ENCODE results near the gene ARHGEF7. TPM values are rescaled to one million over a fixed set of nuclear protein-coding genes. Genes with fewer than 3 reads are reported as not detected.
"Not testable (repeated sequence)": the region's sequence is repeated elsewhere in the genome, so short reads cannot be mapped to it uniquely, and the experiment has no call there.

Gene ARHGEF7
- total RNA-seq, 2 donors from 2014 or later, result 55.1 to 64.4 TPM

DNA sequence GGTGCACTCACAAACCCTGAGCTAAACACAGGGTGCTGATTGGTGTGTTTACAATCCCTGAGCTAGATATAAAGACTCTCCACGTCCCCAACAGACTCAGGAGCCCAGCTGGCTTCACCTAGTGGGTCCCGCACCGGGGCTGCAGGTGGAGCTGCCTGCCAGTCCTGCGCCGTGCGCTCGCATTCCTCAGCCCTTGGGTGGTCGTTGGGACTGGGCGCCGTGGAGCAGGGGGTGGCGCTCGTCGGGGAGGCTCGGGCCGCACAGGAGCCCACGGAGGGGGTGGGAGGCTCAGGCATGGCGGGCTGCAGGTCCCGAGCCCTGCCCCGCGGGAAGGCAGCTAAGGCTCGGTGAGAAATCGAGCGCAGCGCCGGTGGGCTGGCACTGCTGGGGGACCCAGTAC lies 31.4 kb upstream of the ARHGEF7 start:
- not testable (repeated sequence) for DNase-seq

GRCh38 chr13:111090169-111090568 lies 24.9 kb upstream of the ARHGEF7 start:
- Mint-ChIP-seq H3K36me3 (ENCODE audit: insufficient read depth in 2 of 2) (no peaks in the 10 kb centered on the region), H3K27ac (no peak overlapping the region), H3K9me3 (no peaks in the 10 kb centered on the region), H3K27me3 (ENCODE audit: low read depth) (peaks cover 29% of the 10 kb centered on the region), H3K4me1 (ENCODE audit: low read depth) (no peaks in the 10 kb centered on the region), H3K4me3 (no peak overlapping the region)
- DNase-seq (no peak), ATAC-seq (replicated peaks in 1 of 2) (no peak)

More for the DNA sequence above, 31.4 kb upstream of the ARHGEF7 start:
- not testable (repeated sequence) for H3K9me3 Mint-ChIP-seq; H3K4me3 Mint-ChIP-seq; H3K4me1 Mint-ChIP-seq (ENCODE audit: low read depth); H3K27me3 Mint-ChIP-seq (ENCODE audit: low read depth); ATAC-seq (replicated peaks in 1 of 2); H3K27ac Mint-ChIP-seq; H3K36me3 Mint-ChIP-seq (ENCODE audit: insufficient read depth in 2 of 2)

DNA sequence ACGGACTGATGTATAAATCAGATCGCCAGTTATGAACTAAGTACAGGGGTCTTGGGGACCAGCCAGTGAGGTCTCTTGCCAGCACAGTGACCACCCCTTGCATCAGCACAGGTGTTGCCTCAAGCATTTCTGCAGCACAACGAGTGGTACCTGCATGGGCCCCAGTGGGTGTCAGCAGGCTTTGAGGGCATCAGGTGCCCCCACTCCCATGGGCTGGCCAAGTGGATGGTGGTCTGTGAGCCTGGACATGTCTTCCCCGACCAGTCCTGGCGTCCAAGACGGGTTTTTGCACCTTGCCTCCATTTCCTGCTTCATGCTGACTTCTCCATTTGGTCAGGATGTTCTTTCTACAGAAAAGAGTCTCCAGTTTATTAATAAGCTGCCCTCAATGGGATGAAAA lies 22.4 kb upstream of the ARHGEF7 start:
- ATAC-seq (replicated peaks in 1 of 2) (no peak), DNase-seq (no peak)
- Mint-ChIP-seq H3K27me3 (ENCODE audit: low read depth) (peaks cover 49% of the 10 kb centered on the region), H3K9me3 (no peaks in the 10 kb centered on the region), H3K4me1 (ENCODE audit: low read depth) (no peaks in the 10 kb centered on the region), H3K36me3 (ENCODE audit: insufficient read depth in 2 of 2) (no peaks in the 10 kb centered on the region), H3K27ac (no peak overlapping the region), H3K4me3 (no peak overlapping the region)

DNA sequence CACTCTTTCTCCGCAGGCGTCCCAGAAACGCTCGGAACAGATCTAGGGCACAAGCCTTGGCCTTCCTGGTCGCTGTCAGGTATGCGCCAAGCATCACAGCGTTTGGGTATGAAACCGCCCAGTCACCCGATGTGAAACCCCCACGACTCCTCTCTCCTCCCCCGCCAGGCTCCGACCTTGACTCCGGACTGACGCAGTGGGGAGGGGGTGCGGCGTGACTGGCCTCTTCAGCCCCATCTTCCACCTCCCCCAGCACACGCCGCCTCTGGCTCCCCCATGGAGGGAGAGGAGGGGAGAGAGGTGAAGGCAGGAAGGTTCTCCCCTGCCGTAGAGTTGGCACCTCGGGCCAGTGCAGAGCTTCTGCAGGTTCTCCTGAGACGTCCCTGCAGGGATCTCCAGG lies 22.0 kb upstream of the ARHGEF7 start:
- Mint-ChIP-seq H3K9me3 (no peaks in the 10 kb centered on the region), H3K4me1 (ENCODE audit: low read depth) (no peaks in the 10 kb centered on the region), H3K27me3 (ENCODE audit: low read depth) (peaks cover 53% of the 10 kb centered on the region), H3K36me3 (ENCODE audit: insufficient read depth in 2 of 2) (no peaks in the 10 kb centered on the region), H3K27ac (no peak overlapping the region), H3K4me3 (no peak overlapping the region)
- DNase-seq (no peak), ATAC-seq (replicated peaks in 1 of 2) (no peak)

- no peak for ATAC-seq (replicated peaks in 1 of 2)
Measured at GRCh38 chr13:111093634-111094033, 21.5 kb upstream of the ARHGEF7 start.

DNA sequence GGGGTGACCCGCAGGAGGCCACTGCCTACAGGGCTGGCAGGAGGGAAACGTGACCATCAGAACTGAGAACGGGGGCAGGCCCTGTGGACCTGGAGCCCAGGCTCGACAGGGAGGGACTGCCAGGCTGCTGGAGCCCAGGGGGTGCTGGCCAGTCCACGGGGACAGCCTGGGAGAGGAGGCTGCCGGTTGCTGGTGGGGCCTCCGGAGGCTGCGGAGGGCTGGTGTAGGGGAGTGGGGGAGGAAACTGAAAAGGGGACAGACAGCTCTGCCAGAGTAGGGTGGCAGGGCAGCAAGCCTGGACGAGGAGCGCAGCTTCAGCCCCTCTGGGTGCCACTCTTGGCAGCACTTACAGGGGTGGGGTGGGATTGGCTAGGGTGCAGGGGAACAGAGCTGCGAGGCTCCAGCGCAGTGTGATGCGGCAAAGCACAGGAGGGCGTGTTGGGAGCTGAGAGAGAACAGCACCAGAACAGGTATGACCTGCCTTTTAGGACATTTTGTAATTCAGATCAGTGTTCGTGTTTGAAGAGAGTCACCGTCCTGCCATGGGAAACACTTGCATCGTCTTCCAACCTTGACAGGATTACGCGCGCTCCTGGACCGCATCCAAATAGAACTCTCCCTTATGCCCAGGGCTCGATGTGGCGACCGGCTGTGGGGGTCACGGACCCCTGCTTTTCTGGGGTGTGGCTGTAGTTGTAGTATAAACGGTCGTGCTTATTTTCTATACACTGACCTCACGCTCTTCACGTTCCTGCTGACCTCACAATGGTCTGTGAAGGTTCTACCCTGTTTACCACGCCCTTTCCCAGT lies 19.9 kb upstream of the ARHGEF7 start:
- ATAC-seq (replicated peaks in 1 of 2), result no peak
- Mint-ChIP-seq H3K36me3 (ENCODE audit: insufficient read depth in 2 of 2) (no peaks in the 10 kb centered on the region), H3K9me3 (no peaks in the 10 kb centered on the region), H3K4me1 (ENCODE audit: low read depth) (no peaks in the 10 kb centered on the region), H3K4me3 (no peak overlapping the region), H3K27ac (no peak overlapping the region), H3K27me3 (ENCODE audit: low read depth) (peaks cover 69% of the 10 kb centered on the region)
- DNase-seq, result no peak

More at GRCh38 chr13:111093634-111094033, 21.5 kb upstream of the ARHGEF7 start:
- no peak for DNase-seq
- peaks cover 57% of the 10 kb centered on the region for H3K27me3 Mint-ChIP-seq (ENCODE audit: low read depth)
- no peaks in the 10 kb centered on the region for H3K4me1 Mint-ChIP-seq (ENCODE audit: low read depth)
- H3K4me3 Mint-ChIP-seq, result no peak overlapping the region
- no peak overlapping the region for H3K27ac Mint-ChIP-seq
- H3K9me3 Mint-ChIP-seq, result no peaks in the 10 kb centered on the region
- H3K36me3 Mint-ChIP-seq (ENCODE audit: insufficient read depth in 2 of 2), result no peaks in the 10 kb centered on the region

GRCh38 chr13:111095911-111096501 lies 19.1 kb upstream of the ARHGEF7 start:
- H3K9me3 Mint-ChIP-seq, result no peaks in the 10 kb centered on the region
- peaks cover 70% of the 10 kb centered on the region for H3K27me3 Mint-ChIP-seq (ENCODE audit: low read depth)
- DNase-seq (no peak), ATAC-seq (replicated peaks in 1 of 2) (no peak)
- no peaks in the 10 kb centered on the region for H3K4me1 Mint-ChIP-seq (ENCODE audit: low read depth)
- H3K27ac Mint-ChIP-seq, result no peak overlapping the region
- no peaks in the 10 kb centered on the region for H3K36me3 Mint-ChIP-seq (ENCODE audit: insufficient read depth in 2 of 2)
- H3K4me3 Mint-ChIP-seq, result no peak overlapping the region

GRCh38 chr13:111099290-111099689 lies 15.8 kb upstream of the ARHGEF7 start:
- Mint-ChIP-seq H3K9me3 (peaks cover 3 to 12% of the 10 kb centered on the region in 2 donors), H3K27me3 (ENCODE audit: low read depth) (peaks cover 59% of the 10 kb centered on the region), H3K36me3 (ENCODE audit: insufficient read depth in 2 of 2) (peaks cover 6 to 12% of the 10 kb centered on the region in 2 donors), H3K27ac (no peak overlapping the region), H3K4me3 (no peak overlapping the region), H3K4me1 (ENCODE audit: low read depth) (no peaks in the 10 kb centered on the region)
- no peak for ATAC-seq (replicated peaks in 1 of 2)
- no peak for DNase-seq

DNA sequence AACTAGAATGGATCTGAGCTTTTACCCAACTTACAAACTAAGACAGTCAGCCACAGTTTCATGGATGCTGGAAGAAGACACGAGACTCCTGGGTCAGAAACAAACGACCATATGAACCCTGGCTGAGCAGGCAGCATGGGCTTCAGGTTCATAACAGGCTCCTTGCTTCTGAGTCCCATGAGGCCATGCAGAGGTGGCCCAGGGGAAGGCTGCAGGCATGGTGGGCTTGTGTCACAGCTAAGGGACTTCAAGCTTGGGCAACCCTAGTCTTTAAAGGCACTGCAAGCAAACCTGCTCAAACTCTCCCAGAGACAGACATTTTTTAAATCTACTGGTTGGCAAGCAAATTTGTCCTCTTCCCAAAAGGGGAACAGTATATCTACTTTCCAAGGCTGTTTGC lies 5.1 kb upstream of the ARHGEF7 start:
- Mint-ChIP-seq H3K27me3 (ENCODE audit: low read depth) (peaks cover 84% of the 10 kb centered on the region), H3K9me3 (peaks cover 0 to 4% of the 10 kb centered on the region in 2 donors), H3K4me1 (ENCODE audit: low read depth) (peaks cover 10% of the 10 kb centered on the region), H3K4me3 (no peak overlapping the region), H3K36me3 (ENCODE audit: insufficient read depth in 2 of 2) (peaks cover 0 to 5% of the 10 kb centered on the region in 2 donors), H3K27ac (no peak overlapping the region)
- no peak for ATAC-seq (replicated peaks in 1 of 2)
- no peak for DNase-seq

- no peaks in the 10 kb centered on the region for H3K9me3 Mint-ChIP-seq
- H3K4me3 Mint-ChIP-seq, result no peak overlapping the region
- H3K27me3 Mint-ChIP-seq (ENCODE audit: low read depth), result peaks cover 76% of the 10 kb centered on the region
- H3K27ac Mint-ChIP-seq, result no peak overlapping the region
- DNase-seq (no peak), ATAC-seq (replicated peaks in 1 of 2) (no peak)
- peaks cover 14% of the 10 kb centered on the region for H3K4me1 Mint-ChIP-seq (ENCODE audit: low read depth)
- peaks cover 0 to 3% of the 10 kb centered on the region in 2 donors for H3K36me3 Mint-ChIP-seq (ENCODE audit: insufficient read depth in 2 of 2)
Measured at GRCh38 chr13:111111376-111111937, 3.7 kb upstream of the ARHGEF7 start.

DNA sequence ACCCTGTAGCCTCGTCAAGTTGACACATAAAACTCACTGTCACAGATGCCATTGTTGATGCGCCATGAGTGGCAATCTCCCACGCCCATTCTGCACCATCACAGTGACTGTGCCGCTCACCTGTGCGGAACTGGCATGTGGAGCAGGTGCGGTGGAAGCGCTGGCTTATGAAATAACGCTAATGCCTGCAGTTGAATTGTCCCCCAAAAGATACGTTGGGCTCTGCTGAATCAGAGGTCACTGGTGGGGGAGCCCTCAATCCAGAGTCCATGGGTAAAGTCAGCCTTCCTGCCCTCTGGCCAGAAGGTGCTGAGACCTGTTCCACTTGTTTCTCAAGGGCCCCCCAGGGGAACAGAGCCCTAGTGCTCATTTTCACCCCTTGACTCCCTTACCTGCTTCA lies 2.9 kb upstream of the ARHGEF7 start:
- Mint-ChIP-seq H3K4me1 (ENCODE audit: low read depth) (peaks cover 14% of the 10 kb centered on the region), H3K27ac (no peak overlapping the region), H3K4me3 (no peak overlapping the region), H3K27me3 (ENCODE audit: low read depth) (peaks cover 76% of the 10 kb centered on the region), H3K9me3 (no peaks in the 10 kb centered on the region), H3K36me3 (ENCODE audit: insufficient read depth in 2 of 2) (peaks cover 0 to 3% of the 10 kb centered on the region in 2 donors)
- no peak for ATAC-seq (replicated peaks in 1 of 2)
- DNase-seq, result no peak

DNA sequence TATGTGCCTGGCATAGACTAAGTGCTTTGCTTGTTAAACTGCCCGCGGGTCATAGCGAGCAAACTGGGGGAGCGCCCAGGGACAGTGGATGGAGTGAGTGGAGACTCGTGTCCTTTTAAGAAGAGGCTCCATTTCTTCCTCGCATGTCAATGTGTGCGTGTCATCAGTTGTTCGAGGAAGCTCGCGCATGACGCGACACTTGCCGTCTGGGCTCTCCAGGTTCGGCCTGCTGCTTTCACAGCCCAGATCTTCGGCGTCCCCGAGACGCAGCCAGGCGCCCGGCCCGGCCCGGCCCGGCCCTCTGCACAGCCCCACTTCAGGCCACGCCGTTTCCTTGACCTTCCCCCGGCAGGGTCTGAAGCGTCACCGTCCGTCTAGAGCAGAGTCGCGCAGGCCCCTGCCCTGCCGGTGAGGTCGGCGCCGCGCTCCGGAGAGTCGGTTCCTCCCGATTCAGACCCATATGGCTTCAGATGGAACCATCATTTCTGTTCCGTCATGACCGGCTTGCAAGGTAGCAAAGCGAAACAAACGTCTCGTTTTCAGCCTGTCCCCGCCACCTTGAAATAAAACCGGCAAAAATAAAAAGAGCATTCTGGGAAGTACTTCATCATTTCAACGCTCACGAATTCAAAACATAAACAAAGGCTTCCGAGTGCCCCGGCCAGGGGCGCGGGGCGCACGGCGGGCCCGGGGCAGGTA lies 599 bp upstream of the ARHGEF7 start:
- no peak overlapping the region for H3K27ac Mint-ChIP-seq
- H3K36me3 Mint-ChIP-seq (ENCODE audit: insufficient read depth in 2 of 2), result peaks cover 0 to 3% of the 10 kb centered on the region in 2 donors
- no peaks in the 10 kb centered on the region for H3K9me3 Mint-ChIP-seq
- ATAC-seq (replicated peaks in 1 of 2), result peak; percentile 60 to 64
- peaks cover 86% of the 10 kb centered on the region for H3K27me3 Mint-ChIP-seq (ENCODE audit: low read depth)
- DNase-seq, result peak; percentile 24 to 28
- peaks cover 14% of the 10 kb centered on the region for H3K4me1 Mint-ChIP-seq (ENCODE audit: low read depth)
- H3K4me3 Mint-ChIP-seq, result peak overlapping the region; percentile 87 to 91

DNA sequence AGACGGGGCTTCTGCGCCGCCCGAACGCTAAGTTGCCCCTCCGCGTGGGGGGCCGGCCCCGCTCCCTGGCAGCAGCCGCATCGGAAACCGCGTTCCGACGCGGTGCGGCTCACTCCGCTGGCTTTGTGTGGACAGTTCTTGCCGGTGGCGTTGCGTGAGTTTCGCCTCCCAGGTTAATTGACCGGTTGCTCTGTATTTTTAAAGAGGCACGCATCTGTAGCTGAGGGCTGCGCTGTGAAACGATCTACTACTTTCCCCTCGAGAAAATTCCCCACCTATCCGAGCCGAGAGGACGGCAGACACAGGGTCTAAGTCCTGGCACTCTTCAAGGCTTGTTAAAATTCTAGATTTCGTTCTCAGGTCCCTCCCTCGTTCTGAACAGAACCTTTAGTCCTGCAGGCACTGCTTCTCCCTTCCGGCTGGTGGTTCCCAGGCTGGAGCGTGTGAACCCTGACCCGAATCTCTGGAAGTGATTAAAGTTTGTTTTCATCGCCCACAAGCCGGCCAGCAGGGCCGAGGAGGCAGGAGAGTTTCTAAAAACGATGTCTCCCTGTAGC lies 933 bp downstream of the ARHGEF7 start:
- ATAC-seq (replicated peaks in 1 of 2), result no peak

More for the DNA sequence above, 933 bp downstream of the ARHGEF7 start:
- peaks cover 76% of the 10 kb centered on the region for H3K27me3 Mint-ChIP-seq (ENCODE audit: low read depth)
- H3K27ac Mint-ChIP-seq, result no peak overlapping the region
- H3K9me3 Mint-ChIP-seq, result no peaks in the 10 kb centered on the region
- peak; percentile 6 for DNase-seq
- peak overlapping the region; percentile 75 to 81 for H3K4me3 Mint-ChIP-seq
- peaks cover 0 to 3% of the 10 kb centered on the region in 2 donors for H3K36me3 Mint-ChIP-seq (ENCODE audit: insufficient read depth in 2 of 2)
- H3K4me1 Mint-ChIP-seq (ENCODE audit: low read depth), result peaks cover 14% of the 10 kb centered on the region
